ENCODE data around the gene SRPX2. TPM values are rescaled to one million over a fixed set of nuclear protein-coding genes. Genes with fewer than 3 reads are reported as not detected.

SRPX2 gene
- 30.5 and 31.4 TPM in 2 replicates for total RNA-seq

GRCh38 chrX:100643956-100644860 lies at the start of gene SRPX2:
Gene SRPX2, plus strand, starts transcription at chrX:100644199. Its CDS starts 2,124 bp downstream, at chrX:100646323.

GRCh38 chrX:100636321-100636991 lies 7.5 kb upstream of the SRPX2 start, which contains the start of gene TSPAN6:
Gene TSPAN6, minus strand, starts transcription at chrX:100636806. Its CDS starts 112 bp downstream, at chrX:100636694.

Other genes with a start within 250 kb of the SRPX2 start
- 0.05 and 0.07 TPM in 2 replicates for gene PCDH19, start 233.9 kb upstream of the SRPX2 start, total RNA-seq
- gene TNMD, start 59.3 kb upstream of the SRPX2 start, total RNA-seq: not detected in 2 replicates
- gene TSPAN6, start 7.4 kb upstream of the SRPX2 start, total RNA-seq: 20.6 and 25.4 TPM in 2 replicates
- 1.5 and 3.5 TPM in 2 replicates for gene SYTL4, start 87.9 kb downstream of the SRPX2 start, total RNA-seq
- gene CSTF2, start 176.2 kb downstream of the SRPX2 start, total RNA-seq: 18.8 and 26.4 TPM in 2 replicates
- not detected in 2 replicates for gene NOX1, start 230.2 kb downstream of the SRPX2 start, total RNA-seq